COLO668 (cell line): ENCODE data around the gene TP53TG5.
A peak's percentile ranks its signal among the peaks of the same experiment; 100 is the strongest.

Experiments
- DNase-seq: peaks from one replicate; lab custom pipeline; 2025; ENCODE audit not compliant: unreplicated experiment; lab: John Stamatoyannopoulos, UW

The TP53TG5 gene

GRCh38 chr20:45405571-45406259, 27.6 kb upstream of the TP53TG5 start:
- peak; percentile 63 for DNase-seq

GRCh38 chr20:45404438-45404837, 26.3 kb upstream of the TP53TG5 start:
- no peak for DNase-seq

DNA sequence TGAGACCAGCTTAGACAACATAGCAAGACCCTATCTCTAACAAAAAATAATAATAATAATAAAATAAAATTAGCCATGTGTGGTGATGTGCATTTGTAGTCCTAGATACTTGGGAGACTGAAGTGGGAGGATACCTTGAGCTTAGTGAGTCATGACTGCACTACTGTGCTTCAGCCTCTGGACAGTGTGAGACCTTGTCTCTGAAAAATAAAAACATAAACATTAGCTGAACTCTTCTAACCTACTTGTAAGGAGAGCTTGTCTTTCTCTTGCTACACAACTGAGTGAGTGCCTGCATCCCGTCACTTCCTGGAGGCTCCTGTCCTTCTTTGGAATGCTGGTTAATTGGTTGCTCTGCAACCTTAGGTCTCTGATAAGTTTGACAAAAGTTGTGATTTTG, 24.8 kb upstream of the TP53TG5 start:
- DNase-seq = no peak

GRCh38 chr20:45400346-45401031, 22.4 kb upstream of the TP53TG5 start:
- DNase-seq = no peak

DNA sequence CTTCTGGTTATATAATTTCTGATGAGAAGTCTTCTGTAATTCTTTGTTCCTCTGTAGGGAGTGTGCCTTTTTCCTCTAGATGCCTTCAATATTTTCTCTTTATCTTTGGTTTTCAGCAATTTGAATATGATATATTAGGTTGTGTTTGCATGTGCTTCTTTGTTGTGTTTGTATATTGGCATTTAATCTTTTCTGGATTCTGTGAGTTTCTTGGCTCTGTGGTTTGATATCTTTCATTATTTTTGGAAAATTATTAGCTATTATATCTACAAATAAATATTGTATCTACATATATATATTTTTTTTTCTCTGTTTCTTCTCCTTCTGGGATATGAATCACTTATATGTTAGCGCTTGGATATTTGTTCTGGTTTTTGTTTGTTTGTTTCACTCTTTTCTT, 20.9 kb upstream of the TP53TG5 start:
- no peak for DNase-seq

DNA sequence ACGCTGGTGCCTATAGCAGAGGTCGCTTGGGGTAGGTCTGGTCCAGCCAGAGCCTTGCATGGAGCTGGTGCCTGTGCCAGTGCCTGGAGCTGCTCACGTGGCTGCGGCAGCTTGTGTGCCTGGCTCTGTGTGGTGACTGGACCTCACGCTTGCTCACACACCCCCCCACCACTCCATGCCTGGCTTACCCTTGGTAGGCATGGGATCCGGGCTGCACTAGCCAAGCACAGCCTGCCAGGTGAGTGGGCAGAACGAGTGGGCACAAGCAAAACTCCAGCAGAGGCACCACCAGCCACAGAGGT, 16.9 kb upstream of the TP53TG5 start:
- DNase-seq = no peak

- DNase-seq = no peak
Measured at GRCh38 chr20:45394221-45395113, 16.3 kb upstream of the TP53TG5 start.

DNA sequence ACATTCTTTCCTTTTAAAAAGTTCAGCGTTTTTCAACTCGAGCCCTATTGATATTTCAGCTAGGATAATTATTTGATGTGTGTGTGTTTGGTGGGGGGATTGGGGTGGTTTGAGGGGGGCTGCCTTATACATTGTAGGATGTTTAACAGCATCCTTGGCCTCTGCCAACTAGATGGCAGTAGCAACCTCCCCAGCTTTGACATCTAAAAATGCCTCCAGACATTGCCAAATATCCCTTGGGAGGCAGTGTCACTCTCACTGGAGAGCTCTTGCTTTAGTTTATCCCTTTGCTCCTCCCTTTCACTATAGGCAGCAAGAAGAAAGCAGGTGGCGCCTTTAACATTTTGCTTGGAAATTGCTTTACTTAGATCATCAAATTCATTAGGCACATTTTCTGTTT, 14.6 kb upstream of the TP53TG5 start:
- no peak for DNase-seq

DNA sequence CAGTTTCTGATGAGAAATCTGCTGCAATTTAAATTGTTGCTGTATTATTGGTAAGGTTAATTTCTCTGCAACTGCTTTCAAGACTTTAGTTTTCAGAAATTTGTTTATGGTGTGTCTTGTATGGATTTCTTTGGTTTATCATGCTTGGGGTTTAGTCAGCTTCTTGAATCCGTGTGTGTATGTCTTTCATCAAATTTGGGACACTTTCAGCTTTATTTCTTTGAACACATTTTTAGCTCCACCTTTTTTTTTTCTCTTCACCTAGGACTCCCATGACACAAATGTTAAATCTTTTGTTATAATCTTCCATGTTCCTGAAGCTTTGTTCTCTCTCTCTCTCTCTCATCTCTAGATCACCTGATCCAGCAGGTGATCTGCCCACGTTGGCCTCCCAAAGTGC, 13.4 kb upstream of the TP53TG5 start:
- no peak for DNase-seq

DNA sequence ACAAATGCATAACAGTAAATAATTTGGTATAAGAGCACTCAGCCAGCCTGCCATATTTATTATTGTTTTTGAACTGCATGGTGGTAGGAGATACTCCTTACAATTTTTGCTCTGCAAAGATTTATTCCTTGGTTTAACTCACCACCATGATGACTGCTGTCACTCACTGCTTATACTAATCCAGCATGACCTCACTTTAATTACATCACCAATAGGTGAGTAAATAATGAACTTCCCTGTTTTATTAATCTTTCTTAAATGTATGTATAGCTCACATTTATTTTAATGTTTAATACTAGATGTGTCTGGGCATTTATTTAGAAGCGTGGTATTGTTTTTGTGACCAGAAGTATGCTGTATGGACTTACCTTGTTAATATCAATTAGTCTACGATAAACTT, 12.8 kb upstream of the TP53TG5 start:
- no peak for DNase-seq

- no peak for DNase-seq
Measured at GRCh38 chr20:45387274-45387673, 9.1 kb upstream of the TP53TG5 start.

DNA sequence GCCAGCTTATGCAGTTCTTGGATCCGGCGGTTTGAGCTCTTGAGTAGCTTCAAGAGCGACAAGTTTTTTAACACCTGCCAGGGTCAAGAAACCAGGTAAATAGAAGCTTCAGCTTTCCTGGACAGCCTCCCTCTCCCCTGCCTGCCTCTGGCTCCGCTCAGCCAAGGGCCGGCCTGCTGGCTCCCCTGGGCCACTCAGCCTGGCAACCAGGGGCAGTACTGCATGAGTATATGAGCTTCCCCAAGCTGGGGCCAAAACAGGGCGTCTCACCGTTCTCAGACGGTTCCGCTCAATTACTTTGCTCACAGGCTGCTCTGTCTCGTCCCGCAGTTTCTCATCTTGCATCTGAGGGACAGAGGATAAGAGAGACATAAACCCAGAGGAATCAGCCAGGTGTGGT, 856 bp downstream of the TP53TG5 start:
- DNase-seq = no peak

DNA sequence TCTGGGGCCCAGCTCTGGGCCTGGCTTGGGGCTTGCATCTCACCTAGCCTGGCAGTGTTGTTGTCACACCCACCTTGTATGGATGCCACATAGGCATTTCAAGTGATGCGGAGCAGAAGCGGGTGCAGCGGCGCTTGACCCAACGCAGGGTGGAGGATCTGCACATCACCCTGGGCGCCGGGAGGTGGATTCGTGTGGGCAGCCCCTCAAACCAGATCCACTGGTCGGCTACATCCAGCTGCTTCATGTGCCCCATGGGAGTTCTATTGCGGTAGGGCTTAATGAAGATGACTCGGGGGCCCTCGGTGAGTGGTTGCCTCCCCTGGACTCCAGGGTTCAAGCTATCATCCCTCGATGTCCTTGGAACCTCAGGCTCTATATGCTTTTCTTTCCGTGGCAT, 3.2 kb downstream of the TP53TG5 start:
- DNase-seq = no peak

DNA sequence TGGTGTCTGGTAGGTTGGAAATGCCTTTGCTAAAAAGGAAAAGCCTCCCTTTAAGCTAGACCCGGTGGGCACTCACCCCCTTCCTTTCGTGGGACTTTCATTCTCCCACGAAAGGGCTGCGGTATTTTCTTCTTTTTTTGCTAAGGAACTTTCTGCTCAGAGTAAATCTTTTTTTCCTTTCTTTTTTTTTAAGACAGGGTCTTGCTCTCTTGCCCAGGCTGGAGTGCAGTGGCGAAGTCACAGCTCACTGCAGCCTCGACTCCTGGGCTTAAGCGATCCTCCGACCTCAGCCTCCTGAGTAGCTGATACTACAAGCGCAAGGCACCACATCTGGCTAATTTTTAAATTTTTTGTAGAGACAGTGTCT, 4.0 kb downstream of the TP53TG5 start:
- no peak for DNase-seq

- peak; percentile 96 for DNase-seq
Measured at GRCh38 chr20:45373353-45374100, 4.6 kb downstream of the TP53TG5 start.

DNA sequence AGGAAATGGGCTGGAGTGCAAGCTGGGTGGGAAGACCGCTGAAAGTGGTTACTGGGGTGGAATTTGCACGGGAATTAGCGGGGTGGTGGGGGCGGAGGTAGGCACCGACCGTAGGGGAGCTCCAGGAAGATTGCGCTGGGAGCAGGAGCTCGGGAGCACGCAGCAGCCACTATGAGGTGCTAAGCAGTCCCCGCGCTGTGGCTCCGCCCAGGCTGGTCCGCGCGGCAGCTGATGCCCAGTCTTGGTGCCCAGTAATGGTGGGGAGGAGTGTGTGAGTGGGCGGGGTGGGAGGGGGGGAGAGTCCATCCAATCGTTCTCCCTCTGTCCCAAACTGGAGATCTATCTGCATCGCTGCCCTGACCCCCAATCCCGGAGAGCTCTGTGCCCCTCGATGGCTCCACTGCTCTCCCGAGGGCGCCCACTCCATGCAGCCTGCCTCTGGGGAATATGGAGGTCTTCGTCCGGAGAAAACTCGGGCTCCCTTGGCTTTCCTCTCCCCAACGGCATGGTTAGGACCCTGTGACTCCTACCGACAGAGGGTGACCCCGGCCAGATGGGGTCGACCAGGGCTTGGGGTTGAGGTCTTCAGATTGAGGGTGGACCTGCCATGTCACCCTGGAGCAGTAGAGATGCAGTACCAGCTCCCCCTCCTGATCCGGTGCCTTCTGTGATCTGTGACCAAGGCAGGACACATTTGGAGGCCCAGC, 5.3 kb downstream of the TP53TG5 start:
- DNase-seq = peak; percentile 16

DNA sequence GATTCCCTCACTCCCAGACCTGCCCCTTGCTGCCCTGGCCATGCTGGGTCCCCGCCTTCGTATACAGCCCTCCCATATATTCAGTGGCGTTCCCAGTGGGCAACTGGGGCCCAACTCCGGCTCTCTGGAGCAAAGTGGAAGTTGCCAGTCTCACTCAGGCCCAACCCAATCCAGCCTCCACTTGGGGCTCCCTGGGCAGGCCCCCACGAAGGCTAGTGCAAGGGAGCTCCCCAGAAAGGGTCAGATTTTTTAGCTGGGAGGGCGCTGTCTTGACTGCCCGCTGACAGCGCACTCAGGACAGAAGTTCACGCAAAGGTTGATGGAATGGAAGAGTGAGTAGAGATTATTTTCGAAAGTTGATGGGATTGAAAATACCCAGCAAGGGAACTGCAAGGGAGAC, 5.9 kb downstream of the TP53TG5 start:
- DNase-seq = no peak

DNA sequence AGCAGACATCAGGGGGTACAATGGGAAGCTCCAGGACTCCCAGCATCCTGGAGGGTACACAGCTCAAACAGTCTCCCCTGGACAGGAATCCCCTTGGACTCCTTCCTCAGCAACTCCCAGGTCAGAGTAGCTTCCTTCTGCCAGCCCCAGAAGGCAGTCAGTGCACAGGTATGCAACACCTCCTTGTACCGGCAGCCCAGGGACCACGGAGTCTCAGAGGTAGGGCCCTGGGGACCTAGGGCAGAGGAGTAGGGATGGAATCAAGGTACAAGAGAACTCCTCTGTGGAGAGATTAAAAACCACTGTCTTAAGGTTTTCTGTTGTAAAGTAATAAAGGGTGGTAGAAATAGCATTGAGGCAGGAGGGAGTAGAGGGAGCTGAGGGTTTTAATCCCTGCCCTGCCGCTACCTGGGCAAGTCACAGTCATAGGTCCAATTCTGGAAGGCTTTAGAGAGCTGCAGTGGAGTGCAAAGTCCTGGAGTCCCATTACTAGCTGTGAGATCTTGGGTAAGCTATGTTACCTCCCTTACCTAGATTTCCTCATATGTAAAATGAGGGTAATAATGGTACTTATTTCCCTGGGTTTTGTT, 7.5 kb downstream of the TP53TG5 start:
- DNase-seq = no peak

DNA sequence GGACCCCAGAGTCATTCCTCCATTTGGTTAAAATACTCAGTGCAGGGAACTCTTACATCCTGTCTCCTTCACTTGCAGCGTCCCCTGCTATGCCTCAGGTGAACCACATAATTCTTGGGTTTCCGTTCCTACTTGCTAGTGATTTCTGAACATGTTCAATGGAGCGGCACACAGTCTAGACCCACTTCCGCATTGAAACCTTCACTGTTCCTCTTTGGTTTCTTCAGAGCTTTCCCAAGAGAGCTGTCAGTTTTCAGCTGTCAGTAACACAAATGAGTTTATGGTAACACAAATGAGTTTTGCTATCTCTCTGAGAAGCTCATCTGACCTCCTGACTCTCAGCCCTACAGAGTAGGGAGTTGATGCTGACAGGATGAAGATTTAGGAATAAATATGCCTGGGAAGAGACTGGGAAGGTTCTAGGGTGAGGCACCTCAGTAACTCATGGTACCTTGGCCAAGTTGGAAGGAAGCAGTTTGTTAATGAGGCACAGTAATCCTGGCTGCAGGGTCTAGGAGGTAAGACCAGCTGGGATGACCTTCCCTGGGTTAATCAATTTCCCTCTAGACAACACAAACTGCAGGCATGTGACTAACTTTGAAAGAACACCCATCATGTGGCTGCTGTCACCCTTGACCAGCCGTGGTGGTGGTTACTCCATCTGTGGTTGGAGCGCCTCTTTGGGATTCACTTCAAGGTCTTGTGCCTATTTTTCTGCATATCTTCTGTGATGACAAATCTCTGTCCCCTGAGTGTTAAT, 9.7 kb downstream of the TP53TG5 start:
- DNase-seq = no peak

DNA sequence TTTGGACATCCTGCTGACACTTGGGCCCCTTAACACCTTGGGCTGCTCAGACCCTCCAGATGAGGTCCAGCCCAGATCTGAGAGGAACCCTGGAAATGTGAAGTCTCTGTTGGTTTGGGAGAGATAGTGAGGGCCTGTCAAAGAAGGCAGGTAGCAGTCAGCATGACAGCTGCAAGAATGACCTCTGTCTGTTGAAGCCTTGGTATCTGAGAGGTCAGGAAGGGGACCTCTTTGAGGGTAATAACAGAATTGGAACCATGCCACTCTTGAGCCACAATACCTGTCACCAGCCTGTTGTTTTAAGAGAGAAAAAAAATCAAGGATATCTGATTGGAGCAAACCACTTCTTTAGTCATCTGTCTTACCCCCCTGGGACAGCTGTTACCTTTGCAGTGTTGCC, 11.0 kb downstream of the TP53TG5 start:
- DNase-seq = no peak
